Frontal cortex (tissue), 4 donors: ENCODE results near the gene TNFSF15. TPM values are rescaled to one million over a fixed set of nuclear protein-coding genes. Genes with fewer than 3 reads are reported as not detected.
"Not testable (repeated sequence)": the region's sequence is repeated elsewhere in the genome, so short reads cannot be mapped to it uniquely, and the experiment has no call there.

ENCODE experiments used
- DNase-seq, 2 donors: peaks; one replicate each; pipeline ENCODE4 v3.0.0; 2012; ENCODE audit warnings: low spot score in 2 of 2
- FAIRE-seq: peaks from 2 replicates; lab custom pipeline; 2012; peaks lifted over from hg19 to GRCh38; lab: Jason Lieb, UNC
- total RNA-seq: library from RNA; depleted of rRNA; stranded (reverse); fragments of >200 nt; gene quantifications from one replicate; pipeline ENCODE4 v1.2.3, GENCODE V29; 2014
- donor health status: control.
- donor health status: control.
- donor health status: control.

TNFSF15 gene
- total RNA-seq, 1 donor from 2014 or later, result under 0.01 TPM

GRCh38 chr9:114761523-114761922 lies 44.3 kb downstream of the TNFSF15 start:
- DNase-seq (no peak), FAIRE-seq (no peak)

GRCh38 chr9:114759512-114760341 lies 46.1 kb downstream of the TNFSF15 start:
- no peak for DNase-seq
- FAIRE-seq, result no peak

DNA sequence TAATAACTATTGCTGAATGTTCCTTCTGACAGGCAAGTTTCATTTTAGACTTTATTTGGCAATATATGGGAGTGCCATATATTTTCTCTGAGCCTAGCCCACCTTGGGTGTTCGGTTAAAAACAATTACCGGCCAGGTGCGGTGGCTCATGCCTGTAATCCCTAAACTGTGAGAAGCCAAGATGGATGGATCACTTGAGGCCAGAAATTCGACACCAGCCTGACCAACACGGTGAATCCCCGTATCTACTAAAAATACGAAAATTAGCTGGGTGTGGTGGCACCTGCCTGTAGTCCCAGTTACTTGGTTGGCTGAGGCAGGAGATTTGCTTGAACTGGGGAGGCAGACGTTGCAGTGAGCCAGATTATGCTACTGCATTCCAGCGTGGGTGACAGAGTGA lies 47.9 kb downstream of the TNFSF15 start:
- DNase-seq (no peak), FAIRE-seq (no peak)

GRCh38 chr9:114757395-114757794 lies 48.4 kb downstream of the TNFSF15 start:
- no peak for FAIRE-seq
- no peak for DNase-seq

DNA sequence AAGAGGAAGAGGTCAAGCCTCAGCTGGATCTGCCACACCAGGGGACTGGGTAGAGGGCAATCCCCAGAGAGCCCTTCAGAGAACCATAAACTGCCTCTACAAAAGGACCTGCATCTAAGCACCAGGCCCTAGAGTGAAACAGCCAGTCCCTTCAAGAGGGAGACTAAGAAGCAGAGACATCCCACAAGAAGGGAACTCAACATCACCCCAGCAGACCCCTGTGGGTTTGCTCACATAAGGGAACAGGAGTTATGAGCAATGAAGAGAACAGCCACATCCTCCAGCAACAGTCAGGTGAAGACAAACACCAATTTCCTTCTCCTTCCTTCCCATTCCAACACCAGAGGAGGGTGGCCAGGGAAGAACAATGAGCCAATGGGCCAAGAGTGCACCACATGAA lies 48.9 kb downstream of the TNFSF15 start:
- FAIRE-seq (no peak), DNase-seq (no peak)

DNA sequence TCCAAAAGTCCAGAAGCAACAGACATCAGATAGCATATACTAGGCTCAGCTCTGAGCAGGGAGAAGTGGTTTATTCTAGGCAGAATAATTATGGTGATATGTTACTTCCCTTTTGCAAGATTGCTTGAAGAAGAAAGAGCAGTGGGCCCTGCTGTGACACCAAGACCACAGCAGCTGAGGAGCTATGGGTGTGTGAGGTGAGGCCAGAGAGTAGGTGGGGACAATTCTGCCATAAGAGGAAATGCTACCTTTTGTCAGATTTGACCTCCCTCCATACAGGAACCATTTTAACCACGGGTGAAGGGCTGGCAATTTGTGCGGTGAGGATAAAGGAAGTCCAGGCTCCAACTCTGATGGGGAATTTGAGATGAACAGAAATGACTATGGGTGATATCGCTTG lies 51.3 kb downstream of the TNFSF15 start:
- FAIRE-seq, result no peak
- DNase-seq, result no peak

DNA sequence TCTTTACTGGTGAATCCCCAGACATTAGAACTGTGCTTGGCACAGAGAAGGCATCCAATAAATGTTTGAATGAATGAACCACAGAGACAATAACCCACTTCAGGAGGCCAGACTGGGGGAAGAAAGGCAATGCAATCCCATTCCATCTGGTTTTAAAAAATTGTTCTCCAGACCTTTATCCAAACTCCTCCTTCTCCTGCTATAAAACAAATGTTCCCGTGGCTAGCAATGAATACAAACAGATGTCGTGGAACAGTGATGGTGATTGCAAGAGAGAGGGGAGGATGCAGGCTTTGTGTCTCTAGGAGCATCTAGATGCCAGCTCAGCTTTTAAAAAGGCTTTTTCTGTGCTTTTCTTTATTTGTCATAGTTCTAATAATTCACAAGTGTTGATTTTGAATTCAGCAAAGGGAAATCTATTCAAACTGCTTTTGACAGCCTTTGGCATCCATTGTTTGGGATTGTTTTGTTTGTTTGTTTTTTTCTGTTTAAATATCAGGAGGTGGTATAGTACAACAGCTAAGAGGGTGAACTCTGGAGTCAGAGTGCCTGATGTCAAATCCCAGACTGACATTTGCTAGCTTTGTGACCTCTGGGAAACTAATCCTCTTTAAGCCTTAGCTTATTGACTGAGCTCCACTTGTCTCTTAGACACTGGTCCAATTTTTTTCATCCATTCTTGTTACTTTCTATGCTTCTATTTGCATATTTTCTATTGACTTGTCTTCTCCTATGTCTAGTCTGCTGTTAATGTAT lies 59.1 kb downstream of the TNFSF15 start:
- no peak for FAIRE-seq
- DNase-seq, result no peak

DNA sequence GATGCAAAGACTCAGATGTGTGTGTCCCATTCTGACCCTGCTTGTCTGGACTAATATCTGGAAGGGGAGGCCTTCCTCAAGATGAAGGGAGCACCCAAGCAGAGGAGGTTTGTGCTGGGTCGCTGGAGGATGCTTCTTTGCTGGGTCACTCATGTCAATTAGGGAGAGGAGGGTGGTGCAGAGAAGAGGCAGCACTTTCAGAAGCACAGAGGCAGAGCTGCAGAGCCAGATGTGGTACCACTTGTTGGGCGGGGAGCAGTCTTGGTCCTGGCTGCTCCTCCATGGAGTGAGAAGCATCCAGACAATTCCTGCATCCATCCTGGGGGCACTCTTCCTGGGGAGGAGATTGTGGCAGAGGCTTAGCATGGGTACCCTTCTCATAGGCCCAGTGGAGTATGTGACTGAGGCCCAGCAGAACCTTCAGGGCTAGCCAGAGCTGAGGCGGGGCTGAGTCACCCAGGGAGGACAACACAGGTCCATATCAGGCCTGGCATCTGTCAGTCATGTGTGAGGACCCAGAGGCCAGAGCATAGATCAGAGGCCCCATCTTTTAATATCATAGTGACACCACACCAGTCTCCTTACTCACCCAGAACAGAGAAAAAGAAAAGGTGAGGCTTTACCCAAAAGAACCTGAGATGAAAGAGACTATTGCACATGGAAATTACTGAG lies 59.8 kb downstream of the TNFSF15 start:
- no peak for DNase-seq
- no peak for FAIRE-seq

- DNase-seq (no peak), FAIRE-seq (no peak)
Observed at GRCh38 chr9:114745108-114745848, 60.6 kb downstream of the TNFSF15 start.

DNA sequence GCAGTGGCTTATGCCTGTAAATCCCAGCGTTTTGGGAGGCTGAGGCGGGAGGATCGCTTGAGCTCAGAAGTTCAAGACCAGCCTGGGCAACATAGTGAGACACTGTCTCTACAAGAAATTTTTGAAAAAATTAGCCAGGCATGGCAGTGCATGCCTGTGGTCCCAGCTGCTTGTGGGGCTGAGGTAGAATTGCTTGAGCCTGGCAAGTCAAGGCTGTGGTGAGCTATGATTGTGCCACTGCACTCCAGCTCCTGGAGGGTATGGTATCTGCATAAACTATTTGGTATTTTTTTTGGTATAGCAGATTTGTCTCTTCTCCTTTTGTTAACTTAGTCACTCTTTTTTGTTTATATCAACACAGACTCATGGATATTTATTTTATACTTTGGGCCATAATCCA lies 62.4 kb downstream of the TNFSF15 start:
- DNase-seq, result no peak
- FAIRE-seq, result no peak

GRCh38 chr9:114742947-114743346 lies 62.9 kb downstream of the TNFSF15 start:
- DNase-seq (no peak), FAIRE-seq (no peak)

GRCh38 chr9:114741521-114741920 lies 64.3 kb downstream of the TNFSF15 start:
- DNase-seq, FAIRE-seq: not testable (repeated sequence)

DNA sequence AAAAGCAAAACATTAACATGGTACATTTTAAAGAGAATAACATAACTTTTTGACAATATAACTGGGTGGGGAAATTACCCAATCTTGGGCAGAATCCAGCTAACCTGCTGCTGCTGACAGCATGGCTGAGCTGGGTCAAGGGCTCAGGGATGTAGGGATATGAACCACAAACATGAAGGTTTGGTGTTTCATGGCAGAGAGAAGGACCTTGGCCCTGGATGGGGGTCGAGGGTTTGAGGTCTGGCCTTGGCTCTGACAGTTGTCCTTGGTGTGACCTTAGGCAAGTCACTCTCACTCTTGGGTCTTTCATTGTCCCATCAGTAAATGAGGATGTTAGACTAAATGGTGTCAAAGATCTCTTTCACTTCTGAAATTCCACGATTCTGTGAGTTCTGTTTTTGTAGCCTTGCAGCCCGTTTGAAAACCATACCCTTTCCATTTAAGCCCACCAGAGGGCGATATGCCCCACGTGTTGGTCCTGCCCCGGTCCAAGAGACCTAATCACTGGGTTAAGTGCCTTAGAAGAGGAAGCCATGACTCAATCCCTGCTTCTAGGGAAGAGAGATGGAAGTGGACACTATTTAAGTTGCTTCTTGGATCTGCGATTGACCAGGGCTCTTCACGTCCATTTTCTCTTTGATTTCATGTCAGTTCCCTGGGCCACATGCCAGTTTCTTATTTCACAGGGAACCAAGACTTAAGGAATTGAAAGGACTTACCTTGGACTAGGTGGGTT lies 67.1 kb downstream of the TNFSF15 start:
- no peak for FAIRE-seq
- DNase-seq, result peak; percentile 31 to 46

- FAIRE-seq, result no peak
- no peak for DNase-seq
Observed at GRCh38 chr9:114737847-114738246, 68.0 kb downstream of the TNFSF15 start.

GRCh38 chr9:114737118-114737517 lies 68.7 kb downstream of the TNFSF15 start:
- FAIRE-seq, result no peak
- DNase-seq, result no peak

- FAIRE-seq (no peak), DNase-seq (no peak)
Observed at GRCh38 chr9:114735704-114736103, 70.1 kb downstream of the TNFSF15 start.

GRCh38 chr9:114735139-114735538 lies 70.7 kb downstream of the TNFSF15 start:
- FAIRE-seq, DNase-seq: not testable (repeated sequence)
